ENCODE data around the gene WNT8A. TPM values are rescaled to one million over a fixed set of nuclear protein-coding genes. Genes with fewer than 3 reads are reported as not detected.

Gene WNT8A
- total RNA-seq, 1 experiment from 2014 or later: not detected

- TF ChIP-seq ZBTB33 (IDR thresholded peaks at IDR 0.05; ENCODE audit: extremely low read depth, insufficient replicate concordance, low read length): no peak
These were observed 12.5 kb downstream of the WNT8A start (continued) for GRCh38 chr5:138096363-138096762.

- Histone ChIP-seq H3K4me3 (replicated peaks in 1 of 2; ENCODE audit: low read depth in 1 of 2, low read length in 2 of 2) (no peak overlapping the region), H3K9ac (ENCODE audit: low read length) (no peak overlapping the region), H3K9me3 (ENCODE audit: control insufficient read depth in 1 of 2, insufficient read depth in 1 of 2, low read depth in 1 of 2, low read length in 2 of 2) (no peaks in the 10 kb centered on the region), H3K36me3 (ENCODE audit: control insufficient read depth in 1 of 2, insufficient read depth in 2 of 2, low read length in 2 of 2) (no peaks in the 10 kb centered on the region), H3K79me2 (ENCODE audit: insufficient read depth, low read length) (no peaks in the 10 kb centered on the region), H3K27me3 (ENCODE audit: insufficient read depth, low read length) (no peaks in the 10 kb centered on the region; the same call in 1 of the 2 replicates), H3K4me1 (ENCODE audit: control insufficient read depth in 1 of 2, insufficient read depth in 2 of 2, low read length in 2 of 2) (peaks cover 0 to 14% of the 10 kb centered on the region in 2 experiments; a peak in 2 of 4 replicates), H2AFZ (ENCODE audit: low read depth, low read length, poor library complexity, severe bottlenecking) (no peak overlapping the region), H4K20me1 (ENCODE audit: insufficient read depth) (no peaks in the 10 kb centered on the region), H3K4me2 (ENCODE audit: low read length) (peak overlapping the region; percentile 21; the same call in 1 of the 2 replicates), H3K27ac (ENCODE audit: low read depth, low read length) (no peak overlapping the region), H3K9me2 (ENCODE audit: insufficient read depth) (no peaks in the 10 kb centered on the region)
- ATAC-seq (peak; percentile 72), DNase-seq (ENCODE audit: low read depth, low spot score) (peak; percentile 28)
- BruUV-seq (replicated peaks): no TSS peak
- ChIA-PET POLR2A (no interaction called here), CTCF (no interaction called here), RAD21 (ENCODE audit: low non-redundant PET in 1 of 2, low total read pairs in 2 of 2, uncharacterized antibody in 2 of 2, unreplicated experiment in 2 of 2) (no interaction called here)
- intact Hi-C loops (cut with micrococcal nuclease): no loop called here
- TF ChIP-seq CEBPB (IDR thresholded peaks at IDR 0.05; ENCODE audit: low read depth): no peak
- no peak for TF ChIP-seq SRF (IDR thresholded peaks at IDR 0.05; ENCODE audit: low read depth)
- TF ChIP-seq FOSL1 (IDR thresholded peaks at IDR 0.05; ENCODE audit: low read depth): no peak
- TF ChIP-seq ZNF274 (IDR thresholded peaks at IDR 0.05; ENCODE audit: low read depth, low read length): no peak
- no peak for TF ChIP-seq EGR1 (IDR thresholded peaks at IDR 0.05; ENCODE audit: low read depth)
- TF ChIP-seq RAD21 (IDR thresholded peaks at IDR 0.05; ENCODE audit: low read depth): no peak
- TF ChIP-seq POLR2AphosphoS5 (IDR thresholded peaks at IDR 0.05; ENCODE audit: low read depth, low read length): no peak
- TF ChIP-seq SP1 (IDR thresholded peaks at IDR 0.05; ENCODE audit: low read depth): no peak
- no peak for TF ChIP-seq POLR2A (IDR thresholded peaks at IDR 0.05; ENCODE audit: borderline replicate concordance, extremely low read depth, insufficient read depth, insufficient read length)
- no peak for TF ChIP-seq ATF3 (IDR thresholded peaks at IDR 0.05)
- no peak for TF ChIP-seq ZBTB33 (IDR thresholded peaks at IDR 0.05; ENCODE audit: extremely low read depth, insufficient replicate concordance, low read length)
- TF ChIP-seq EZH2phosphoT487 (IDR thresholded peaks at IDR 0.05; ENCODE audit: borderline replicate concordance): no peak
- no peak for TF ChIP-seq REST (IDR thresholded peaks at IDR 0.05; ENCODE audit: low read depth)
- no peak for TF ChIP-seq ELF1 (IDR thresholded peaks at IDR 0.05; ENCODE audit: borderline replicate concordance, low read depth)
These were observed 13.4 kb downstream of the WNT8A start for GRCh38 chr5:138096997-138097828.
